ENCODE results near the gene FBXW11. TPM values are rescaled to one million over a fixed set of nuclear protein-coding genes. Genes with fewer than 3 reads are reported as not detected.
"Not testable (repeated sequence)": the region's sequence is repeated elsewhere in the genome, so short reads cannot be mapped to it uniquely, and the experiment has no call there.

The FBXW11 gene
- total and polyA plus RNA-seq, 2 of the 13 experiments (the other 11 are each of a cell fraction or from before 2014, with no cell fraction given): 31.7 to 53.6 TPM

DNA sequence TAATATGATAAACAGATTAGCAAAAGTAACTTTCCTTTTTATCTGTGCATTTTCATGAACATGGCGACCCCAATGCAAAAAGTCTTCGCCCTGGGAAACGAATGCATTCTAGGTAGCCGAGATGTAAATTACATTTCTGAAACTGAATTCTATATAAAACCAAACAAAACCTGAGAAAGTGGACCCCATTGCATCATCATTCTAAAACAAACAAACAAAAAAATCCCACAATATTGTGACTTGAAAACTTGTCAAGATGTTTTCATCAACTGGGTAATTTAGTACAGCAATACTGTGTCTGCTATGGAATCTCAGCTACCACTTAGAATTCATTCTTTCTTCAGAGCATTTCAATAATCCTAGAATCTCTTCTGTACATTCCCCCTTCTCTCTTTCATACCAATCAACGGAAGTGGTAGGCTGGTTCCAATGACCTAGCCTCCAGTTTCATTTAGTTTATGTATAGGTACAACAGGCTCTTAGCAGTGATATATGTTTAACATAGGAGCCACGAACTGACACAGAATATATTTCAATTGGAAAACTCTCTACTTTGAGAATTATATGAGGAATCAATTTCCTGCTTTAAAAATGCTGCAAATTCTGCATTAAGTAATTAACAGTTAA, 85.6 kb downstream of the FBXW11 start:
- in situ Hi-C loops (cut with HindIII; ENCODE audit: extremely low pct_ligation_motif_present, low pct_unique_long_range_greater_than_20kb): no loop called here
- no peak overlapping the region for H3K27ac ChIP-seq (ENCODE audit: extremely low read length, insufficient read depth, low read length)

DNA sequence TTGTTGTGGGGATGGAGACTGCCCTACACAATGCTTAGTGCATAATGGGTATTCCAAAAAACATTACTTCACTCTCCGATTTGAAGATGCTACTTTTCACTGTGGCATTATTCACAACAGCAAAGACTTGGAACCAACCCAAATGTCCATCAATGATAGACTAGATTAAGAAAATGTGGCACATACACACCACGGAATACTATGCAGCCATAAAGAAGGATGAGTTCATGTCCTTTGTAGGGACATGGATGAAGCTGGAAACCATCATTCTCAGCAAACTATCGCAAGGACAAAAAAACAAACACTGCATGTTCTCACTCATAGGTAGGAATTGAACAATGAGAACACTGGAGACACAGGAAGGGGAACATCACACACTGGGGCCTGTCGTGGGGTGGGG, 90.7 kb downstream of the FBXW11 start:
- H3K4me3 ChIP-seq (replicated peaks in 1 of 3; ENCODE audit: insufficient read depth in 1 of 3, low read depth in 2 of 3, low read length in 3 of 3); intact Hi-C loops (cut with micrococcal nuclease; ENCODE audit: unreplicated experiment); in situ Hi-C loops (cut with HindIII; ENCODE audit: extremely low pct_ligation_motif_present, low pct_unique_long_range_greater_than_20kb); H3K27ac ChIP-seq (ENCODE audit: extremely low read length, insufficient read depth, low read length); H4K20me1 ChIP-seq (ENCODE audit: insufficient read depth, low read length); CTCF ChIA-PET (ENCODE audit: low intra/inter-chr PET ratio, low total read pairs); BruUV-seq (replicated peaks); H3K4me1 ChIP-seq (ENCODE audit: insufficient read depth, low read length); H3K9ac ChIP-seq (ENCODE audit: insufficient read depth, low read depth, low read length); FAIRE-seq; H3K9me3 ChIP-seq (ENCODE audit: low read length); POLR2A ChIA-PET; ATAC-seq; DNase-seq (ENCODE audit: low spot score); H3K27me3 ChIP-seq (ENCODE audit: control insufficient read depth in 1 of 2, insufficient read depth in 2 of 2, low read length in 2 of 2); H2AFZ ChIP-seq (ENCODE audit: low read length); H3K4me2 ChIP-seq (ENCODE audit: low read depth, low read length); H3K36me3 ChIP-seq (replicated peaks in 1 of 2; ENCODE audit: control insufficient read depth in 1 of 2, insufficient read depth in 2 of 2, low read length in 2 of 2): not testable (repeated sequence)
- 95% methylated on average over 4 of the region's 4 CpGs for WGBS (ENCODE audit: low lambda C conversion rate)
- peaks cover 40% of the 10 kb centered on the region for H3K79me2 ChIP-seq (ENCODE audit: insufficient read depth, low read length)

More for the DNA sequence above, 85.6 kb downstream of the FBXW11 start:
- no TSS peak for BruUV-seq (replicated peaks)
- no peaks in the 10 kb centered on the region for H3K9me3 ChIP-seq (ENCODE audit: low read length)
- no peak overlapping the region for H3K4me3 ChIP-seq (replicated peaks in 1 of 3; ENCODE audit: insufficient read depth in 1 of 3, low read depth in 2 of 3, low read length in 3 of 3)
- H3K4me2 ChIP-seq (ENCODE audit: low read depth, low read length): no peak overlapping the region
- peaks cover 48% of the 10 kb centered on the region for H3K79me2 ChIP-seq (ENCODE audit: insufficient read depth, low read length)
- ATAC-seq (no peak), DNase-seq (ENCODE audit: low spot score) (no peak), FAIRE-seq (no peak)
- 96% methylated on average over 6 of the region's 6 CpGs for WGBS (ENCODE audit: low lambda C conversion rate)
- H2AFZ ChIP-seq (ENCODE audit: low read length): no peak overlapping the region
- ChIA-PET CTCF (ENCODE audit: low intra/inter-chr PET ratio, low total read pairs) (no interaction called here), POLR2A (no interaction called here)
- no peaks in the 10 kb centered on the region for H3K27me3 ChIP-seq (ENCODE audit: control insufficient read depth in 1 of 2, insufficient read depth in 2 of 2, low read length in 2 of 2)
- no peaks in the 10 kb centered on the region for H3K36me3 ChIP-seq (replicated peaks in 1 of 2; ENCODE audit: control insufficient read depth in 1 of 2, insufficient read depth in 2 of 2, low read length in 2 of 2)
- intact Hi-C loops (cut with micrococcal nuclease; ENCODE audit: unreplicated experiment): no loop called here
- TF ChIP-seq, protein P1, sequence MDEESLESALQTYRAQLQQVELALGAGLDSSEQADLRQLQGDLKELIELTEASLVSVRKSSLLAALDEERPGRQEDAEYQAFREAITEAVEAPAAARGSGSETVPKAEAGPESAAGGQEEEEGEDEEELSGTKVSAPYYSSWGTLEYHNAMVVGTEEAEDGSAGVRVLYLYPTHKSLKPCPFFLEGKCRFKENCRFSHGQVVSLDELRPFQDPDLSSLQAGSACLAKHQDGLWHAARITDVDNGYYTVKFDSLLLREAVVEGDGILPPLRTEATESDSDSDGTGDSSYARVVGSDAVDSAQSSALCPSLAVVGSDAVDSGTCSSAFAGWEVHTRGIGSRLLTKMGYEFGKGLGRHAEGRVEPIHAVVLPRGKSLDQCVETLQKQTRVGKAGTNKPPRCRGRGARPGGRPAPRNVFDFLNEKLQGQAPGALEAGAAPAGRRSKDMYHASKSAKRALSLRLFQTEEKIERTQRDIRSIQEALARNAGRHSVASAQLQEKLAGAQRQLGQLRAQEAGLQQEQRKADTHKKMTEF (CRISPR knock-in tag; IDR thresholded peaks at IDR 0.05): no peak
- TF ChIP-seq ATF7 (IDR thresholded peaks at IDR 0.05) (peak; percentile 30; the same call in 1 of the 2 replicates), ATF7 (CRISPR knock-in tag; IDR thresholded peaks at IDR 0.05) (no peak)
- TF ChIP-seq, protein P2, sequence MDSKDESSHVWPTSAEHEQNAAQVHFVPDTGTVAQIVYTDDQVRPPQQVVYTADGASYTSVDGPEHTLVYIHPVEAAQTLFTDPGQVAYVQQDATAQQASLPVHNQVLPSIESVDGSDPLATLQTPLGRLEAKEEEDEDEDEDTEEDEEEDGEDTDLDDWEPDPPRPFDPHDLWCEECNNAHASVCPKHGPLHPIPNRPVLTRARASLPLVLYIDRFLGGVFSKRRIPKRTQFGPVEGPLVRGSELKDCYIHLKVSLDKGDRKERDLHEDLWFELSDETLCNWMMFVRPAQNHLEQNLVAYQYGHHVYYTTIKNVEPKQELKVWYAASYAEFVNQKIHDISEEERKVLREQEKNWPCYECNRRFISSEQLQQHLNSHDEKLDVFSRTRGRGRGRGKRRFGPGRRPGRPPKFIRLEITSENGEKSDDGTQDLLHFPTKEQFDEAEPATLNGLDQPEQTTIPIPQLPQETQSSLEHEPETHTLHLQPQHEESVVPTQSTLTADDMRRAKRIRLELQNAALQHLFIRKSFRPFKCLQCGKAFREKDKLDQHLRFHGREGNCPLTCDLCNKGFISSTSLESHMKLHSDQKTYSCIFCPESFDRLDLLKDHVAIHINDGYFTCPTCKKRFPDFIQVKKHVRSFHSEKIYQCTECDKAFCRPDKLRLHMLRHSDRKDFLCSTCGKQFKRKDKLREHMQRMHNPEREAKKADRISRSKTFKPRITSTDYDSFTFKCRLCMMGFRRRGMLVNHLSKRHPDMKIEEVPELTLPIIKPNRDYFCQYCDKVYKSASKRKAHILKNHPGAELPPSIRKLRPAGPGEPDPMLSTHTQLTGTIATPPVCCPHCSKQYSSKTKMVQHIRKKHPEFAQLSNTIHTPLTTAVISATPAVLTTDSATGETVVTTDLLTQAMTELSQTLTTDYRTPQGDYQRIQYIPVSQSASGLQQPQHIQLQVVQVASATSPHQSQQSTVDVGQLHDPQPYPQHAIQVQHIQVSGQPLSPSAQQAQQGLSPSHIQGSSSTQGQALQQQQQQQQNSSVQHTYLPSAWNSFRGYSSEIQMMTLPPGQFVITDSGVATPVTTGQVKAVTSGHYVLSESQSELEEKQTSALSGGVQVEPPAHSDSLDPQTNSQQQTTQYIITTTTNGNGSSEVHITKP (CRISPR knock-in tag; IDR thresholded peaks at IDR 0.05; ENCODE audit: low read depth): no peak
- peaks cover 3% of the 10 kb centered on the region; the same call in 1 of the 2 replicates for H4K20me1 ChIP-seq (ENCODE audit: insufficient read depth, low read length)
- H3K4me1 ChIP-seq (ENCODE audit: insufficient read depth, low read length): no peaks in the 10 kb centered on the region
- no peak overlapping the region for H3K9ac ChIP-seq (ENCODE audit: insufficient read depth, low read depth, low read length)

Data from HepG2 (cell line).